Right lobe of liver (tissue), 6 donors: ENCODE measurements around the gene PLXNA2. TPM values are rescaled to one million over a fixed set of nuclear protein-coding genes. Genes with fewer than 3 reads are reported as not detected.

Experiments
- ATAC-seq, 4 donors: fragments of 200-7000 bp; cut with Tn5 transposase; one replicate each; pipeline ENCODE4 v1.9.1; 2020; ENCODE audit warnings: mild to moderate bottlenecking in 4 of 4, moderate library complexity in 4 of 4
- DNase-seq, 3 donors: peaks; one replicate each; pipeline ENCODE4 v3.0.0-alpha.2; 2020
- H3K27ac ChIP-seq, 3 donors: fragments of 200-600 bp; one replicate each; pipeline ENCODE4 v1.8.0; 2022
- H3K27me3 ChIP-seq, 2 donors: fragments of 200-600 bp; one replicate each; pipeline ENCODE4 v1.8.0; 2022
- H3K36me3 ChIP-seq, 4 donors: fragments of 200-600 bp; sonication (generic) in 1 of 4; one replicate each; pipeline versions ENCODE4 v1.5.1 to v1.8.0; 2017 to 2022; ENCODE audit warnings: control low read depth in 1 of 4
- H3K4me1 ChIP-seq, 4 donors: fragments of 200-600 bp; sonication (generic) in 1 of 4; one replicate each; pipeline versions ENCODE4 v1.5.1 to v1.8.0; 2017 to 2022; ENCODE audit warnings: control low read depth in 1 of 4
- H3K4me3 ChIP-seq, 3 donors: fragments of 200-600 bp; one replicate each; pipeline ENCODE4 v1.8.0; 2022
- H3K9me3 ChIP-seq, 4 donors: fragments of 200-600 bp; sonication (generic) in 1 of 4; one replicate each; pipeline versions ENCODE4 v1.5.1 to v1.8.0; 2017 to 2022; ENCODE audit warnings: control low read depth in 1 of 4
- POLR2A ChIP-seq: fragments of 450-650 bp; IDR thresholded peaks from one replicate; pipeline ENCODE4 v1.6.1; 2017; ENCODE audit warnings: antibody characterized with exemption, mild to moderate bottlenecking
- WGBS: methylation state at CpG from one replicate; pipeline ENCODE4 v1.1.6; 2018; ENCODE audit warnings: low coverage, low lambda C conversion rate; ENCODE audit not compliant: insufficient coverage; ENCODE audit errors: missing lambda C conversion rate; 5-methylcytosine and 5-hydroxymethylcytosine counted together
- intact Hi-C, 2 donors: fragments of 100-400 bp; cut with DNase I; formaldehyde crosslinking; loops; one replicate each; pipeline versions ENCODE4 v1.11.2 to v1.14.1; 2022
- total RNA-seq, 6 experiments: library from RNA; depleted of rRNA in 2 of 6; stranded (reverse); fragments of >200 nt in 2 of 6; fragmentation: NEBNext Ultra II Directional in 3 of 6; extraction: Animal tissue kit (Norgen Biotek cat#: 25700) in 3 of 6; gene quantifications; one replicate each; pipeline versions ENCODE4 v1.1.0 to v1.2.4, GENCODE V29; 2016 to 2023
- TF ChIP-seq, protein P1 (sequence below), 4 donors: fragments of 200-600 bp in 3 of 4; fragments of 450-650 bp in 1 of 4; IDR thresholded peaks; one replicate each; pipeline versions ENCODE4 v1.5.1 to v1.8.0; 2016 to 2022; ENCODE audit warnings: antibody characterized with exemption in 4 of 4, mild to moderate bottlenecking in 2 of 4
- donor health status: DM: no; HTN: yes; CAD: no.
- donor health status: DM: no; HTN: no; CAD: no.
- donor health status: DM: no; HTN: no; CAD: no.
- donor health status: DM: no; HTN: yes; CAD: no.
- donor health status: DM: no; HTN: yes; CAD: no.

The PLXNA2 gene
- total RNA-seq, 6 experiments from 2014 or later: 5.6 to 20.8 (median 9.3) TPM

DNA sequence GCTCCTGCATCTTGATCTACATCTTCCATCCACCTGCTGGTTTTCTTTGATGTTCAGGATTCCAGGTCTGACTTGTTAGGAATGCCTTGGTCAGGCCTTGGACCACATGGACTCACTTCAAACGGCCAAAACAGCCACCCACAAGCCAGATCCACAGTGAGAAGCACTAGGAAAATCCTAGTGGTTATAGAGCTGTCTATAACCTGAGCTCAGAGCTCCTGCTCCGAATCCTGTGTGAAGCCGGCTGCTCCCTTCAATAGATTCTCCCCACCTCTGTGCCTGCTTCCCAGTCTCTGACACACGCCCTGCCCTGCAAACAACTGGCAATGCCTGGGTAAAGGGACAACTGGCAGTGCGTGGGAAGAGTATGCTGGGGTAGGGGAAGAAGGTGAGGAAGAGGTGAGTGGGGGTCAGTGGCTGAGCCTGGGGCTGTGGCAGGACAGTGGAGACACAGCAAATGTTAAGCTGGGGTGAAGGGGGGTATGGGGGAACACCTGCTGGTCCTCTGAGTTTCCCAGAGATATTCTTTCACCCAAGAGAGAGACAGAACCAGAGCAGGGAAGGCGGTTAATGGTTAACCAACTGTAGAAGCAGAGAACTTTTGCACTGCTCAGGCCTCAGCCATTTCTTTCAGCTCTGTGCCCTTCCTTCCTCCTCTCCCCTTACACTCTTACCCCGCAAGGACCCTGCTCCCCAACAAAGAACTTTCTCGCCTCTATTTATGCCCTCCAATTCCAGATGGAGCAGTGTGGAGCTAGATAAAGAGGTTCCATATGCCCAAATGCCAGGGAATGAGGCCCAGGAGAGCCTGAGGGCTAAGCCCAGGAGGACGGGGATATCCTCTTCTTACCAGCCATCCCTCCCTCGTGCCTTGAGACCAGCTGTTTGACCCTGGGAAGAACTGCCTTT, 4.5 kb downstream of the PLXNA2 start:
- peaks cover 0 to 52% (median 17%) of the 10 kb centered on the region in 4 donors for H3K4me1 ChIP-seq
- 28% methylated on average over 9 of the region's 10 CpGs for whole genome bisulfite sequencing
- TF ChIP-seq, protein P1, sequence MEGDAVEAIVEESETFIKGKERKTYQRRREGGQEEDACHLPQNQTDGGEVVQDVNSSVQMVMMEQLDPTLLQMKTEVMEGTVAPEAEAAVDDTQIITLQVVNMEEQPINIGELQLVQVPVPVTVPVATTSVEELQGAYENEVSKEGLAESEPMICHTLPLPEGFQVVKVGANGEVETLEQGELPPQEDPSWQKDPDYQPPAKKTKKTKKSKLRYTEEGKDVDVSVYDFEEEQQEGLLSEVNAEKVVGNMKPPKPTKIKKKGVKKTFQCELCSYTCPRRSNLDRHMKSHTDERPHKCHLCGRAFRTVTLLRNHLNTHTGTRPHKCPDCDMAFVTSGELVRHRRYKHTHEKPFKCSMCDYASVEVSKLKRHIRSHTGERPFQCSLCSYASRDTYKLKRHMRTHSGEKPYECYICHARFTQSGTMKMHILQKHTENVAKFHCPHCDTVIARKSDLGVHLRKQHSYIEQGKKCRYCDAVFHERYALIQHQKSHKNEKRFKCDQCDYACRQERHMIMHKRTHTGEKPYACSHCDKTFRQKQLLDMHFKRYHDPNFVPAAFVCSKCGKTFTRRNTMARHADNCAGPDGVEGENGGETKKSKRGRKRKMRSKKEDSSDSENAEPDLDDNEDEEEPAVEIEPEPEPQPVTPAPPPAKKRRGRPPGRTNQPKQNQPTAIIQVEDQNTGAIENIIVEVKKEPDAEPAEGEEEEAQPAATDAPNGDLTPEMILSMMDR (IDR thresholded peaks at IDR 0.05): no peak
- TF ChIP-seq POLR2A: peak; percentile 51
- ATAC-seq (peak; percentile 54 to 67 (median 60)), DNase-seq (peak; percentile 60 to 80 (median 79))
- H3K4me3 ChIP-seq: no peak overlapping the region
- no peaks in the 10 kb centered on the region for H3K9me3 ChIP-seq
- intact Hi-C loops: loop anchor here (5.0 to 10.0 kb wide), 3 partner anchors 97 to 205 kb away; no protein-coding TSS in a partner anchor
- H3K36me3 ChIP-seq: no peaks in the 10 kb centered on the region
- H3K27ac ChIP-seq: peak overlapping the region; percentile 60 to 82 (median 60)
- no peaks in the 10 kb centered on the region for H3K27me3 ChIP-seq

DNA sequence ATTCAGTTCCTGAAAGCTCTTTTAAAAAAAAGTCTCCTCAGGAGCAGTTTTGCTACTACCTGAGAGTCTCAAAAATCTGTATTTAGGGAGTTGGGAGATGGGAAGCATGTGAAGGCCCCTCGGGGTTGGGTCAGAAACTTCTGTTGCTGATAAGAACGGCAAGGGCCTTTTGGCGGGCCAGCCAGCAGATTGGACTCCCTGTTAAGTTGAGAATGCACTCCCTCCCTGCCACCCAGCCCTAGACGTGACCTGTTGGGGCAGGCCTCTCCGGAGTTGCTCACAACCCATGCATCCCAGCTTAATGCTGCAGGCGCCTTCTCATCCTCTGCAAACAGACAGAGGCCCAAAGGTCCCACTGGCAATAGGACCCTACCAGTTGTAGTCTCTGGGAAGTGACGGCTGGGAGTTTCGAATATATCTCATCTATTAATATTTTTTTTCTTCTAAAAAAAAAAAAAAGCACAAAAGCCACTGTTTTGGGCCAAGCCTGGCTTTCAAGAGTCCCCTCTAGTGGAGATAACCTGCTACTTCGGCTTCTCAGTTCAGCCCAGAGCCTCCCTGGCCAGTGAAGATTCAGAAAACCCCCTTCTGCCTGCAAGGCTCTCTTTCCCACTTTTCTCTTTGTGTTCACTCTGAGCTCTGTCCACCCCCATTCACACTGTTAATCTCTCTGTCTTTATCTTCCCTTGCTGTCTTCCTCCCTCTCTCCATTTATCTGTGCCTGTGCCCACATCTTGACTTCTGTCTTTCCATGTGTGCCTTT, 5.3 kb downstream of the PLXNA2 start:
- no peaks in the 10 kb centered on the region for H3K27me3 ChIP-seq
- H3K36me3 ChIP-seq: no peaks in the 10 kb centered on the region
- TF ChIP-seq, protein P1 (IDR thresholded peaks at IDR 0.05): peak; percentile 47 to 82 (median 73)
- TF ChIP-seq POLR2A: no peak
- intact Hi-C loops: loop anchor here in 1 of 2 donors (5.0 kb wide), 1 partner anchor 97 kb away; no protein-coding TSS in a partner anchor
- no peak overlapping the region for H3K4me3 ChIP-seq
- peaks cover 0 to 49% (median 17%) of the 10 kb centered on the region in 4 donors for H3K4me1 ChIP-seq
- peak overlapping the region in 2 of 3 donors; percentile 60 to 82 for H3K27ac ChIP-seq
- ATAC-seq (peak; percentile 45 to 50 (median 48)), DNase-seq (peak in 1 of 3 donors; percentile 44)
- no peaks in the 10 kb centered on the region for H3K9me3 ChIP-seq
- WGBS: 6% methylated on average over 7 of the region's 9 CpGs

DNA sequence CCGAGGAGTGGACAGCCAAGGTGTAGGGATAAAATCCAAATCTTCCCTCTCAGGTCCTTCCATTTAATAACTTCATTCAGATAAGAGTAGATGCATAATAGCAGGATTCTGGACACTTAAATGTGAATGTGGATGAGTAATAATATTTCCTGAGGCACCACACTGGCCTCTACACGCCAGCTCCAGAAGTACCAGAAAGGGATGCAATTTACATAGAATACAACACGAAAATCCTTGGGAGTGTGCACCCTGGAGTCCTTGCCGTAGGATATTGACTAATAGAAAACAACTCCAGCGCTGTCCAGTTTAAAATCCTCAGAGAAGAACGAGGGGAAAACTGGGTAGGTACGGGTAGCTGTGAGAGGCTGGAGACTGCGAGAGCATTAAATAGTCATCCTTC, 6.9 kb downstream of the PLXNA2 start:
- DNase-seq: peak in 1 of 3 donors; percentile 0
- TF ChIP-seq, protein P1 (IDR thresholded peaks at IDR 0.05): no peak
- TF ChIP-seq POLR2A: no peak
- Histone ChIP-seq H3K36me3 (no peaks in the 10 kb centered on the region), H3K27me3 (no peaks in the 10 kb centered on the region), H3K9me3 (no peaks in the 10 kb centered on the region), H3K4me1 (peaks cover 0 to 43% (median 17%) of the 10 kb centered on the region in 4 donors), H3K4me3 (no peak overlapping the region), H3K27ac (no peak overlapping the region)
- ATAC-seq: no peak
- 78% methylated on average over 8 of the region's 8 CpGs for WGBS
- intact Hi-C loops: loop anchor here in 1 of 2 donors (5.0 kb wide), 1 partner anchor 95 kb away; no protein-coding TSS in a partner anchor

DNA sequence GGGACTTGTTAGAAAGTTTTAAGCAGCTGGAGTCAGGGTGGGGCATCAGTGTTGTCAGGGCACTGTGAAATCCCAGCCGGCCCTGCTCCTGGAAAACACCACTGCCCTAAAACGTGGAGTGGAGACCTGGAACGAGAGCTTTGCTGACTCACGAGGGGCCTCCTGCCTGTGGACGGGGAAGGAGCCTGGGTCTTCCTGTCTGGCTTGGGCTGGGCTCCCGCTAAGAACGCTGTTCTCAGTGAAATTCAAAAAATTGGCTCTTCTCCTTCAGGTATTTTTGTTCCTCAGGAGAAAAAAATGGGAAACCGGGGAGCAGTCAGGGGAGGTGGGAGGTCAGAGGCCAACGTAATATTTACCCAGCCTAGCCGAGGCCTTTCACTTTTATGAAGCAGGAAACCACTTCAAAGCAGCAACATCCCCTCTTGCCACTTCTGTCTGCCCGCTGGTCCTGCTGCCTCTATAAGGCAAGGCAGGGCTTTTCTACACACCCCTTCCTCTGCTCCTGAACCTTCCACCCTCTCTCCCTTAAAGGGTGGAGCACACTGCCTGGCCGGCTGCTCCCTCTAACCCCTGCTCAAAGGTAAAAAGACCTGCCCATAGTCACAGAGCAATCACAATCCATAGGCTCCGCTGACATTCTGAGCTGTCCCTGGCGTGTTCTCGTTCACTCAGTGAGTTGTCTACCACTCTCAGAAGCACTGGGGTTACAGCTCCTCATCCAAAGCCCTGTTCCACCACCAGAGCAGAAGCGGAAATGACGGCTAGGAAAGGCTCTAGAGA, 8.0 kb downstream of the PLXNA2 start:
- Histone ChIP-seq H3K4me3 (no peak overlapping the region), H3K27me3 (no peaks in the 10 kb centered on the region), H3K27ac (peak overlapping the region in 1 of 3 donors; percentile 38), H3K9me3 (no peaks in the 10 kb centered on the region), H3K4me1 (peaks cover 0 to 34% (median 17%) of the 10 kb centered on the region in 4 donors), H3K36me3 (no peaks in the 10 kb centered on the region)
- no peak for TF ChIP-seq POLR2A
- TF ChIP-seq, protein P1 (IDR thresholded peaks at IDR 0.05): no peak
- intact Hi-C loops: loop anchor here in 1 of 2 donors (5.0 kb wide), 1 partner anchor 94 kb away; no protein-coding TSS in a partner anchor
- DNase-seq: no peak
- peak in 1 of 4 donors; percentile 16 for ATAC-seq
- WGBS: 25% methylated on average over 15 of the region's 17 CpGs
